Measurements from ENCODE around the gene COL4A1. TPM values are rescaled to one million over a fixed set of nuclear protein-coding genes. Genes with fewer than 3 reads are reported as not detected.

The COL4A1 gene
- polyA plus RNA-seq, 6 donors from 2014 or later, result not detected

DNA sequence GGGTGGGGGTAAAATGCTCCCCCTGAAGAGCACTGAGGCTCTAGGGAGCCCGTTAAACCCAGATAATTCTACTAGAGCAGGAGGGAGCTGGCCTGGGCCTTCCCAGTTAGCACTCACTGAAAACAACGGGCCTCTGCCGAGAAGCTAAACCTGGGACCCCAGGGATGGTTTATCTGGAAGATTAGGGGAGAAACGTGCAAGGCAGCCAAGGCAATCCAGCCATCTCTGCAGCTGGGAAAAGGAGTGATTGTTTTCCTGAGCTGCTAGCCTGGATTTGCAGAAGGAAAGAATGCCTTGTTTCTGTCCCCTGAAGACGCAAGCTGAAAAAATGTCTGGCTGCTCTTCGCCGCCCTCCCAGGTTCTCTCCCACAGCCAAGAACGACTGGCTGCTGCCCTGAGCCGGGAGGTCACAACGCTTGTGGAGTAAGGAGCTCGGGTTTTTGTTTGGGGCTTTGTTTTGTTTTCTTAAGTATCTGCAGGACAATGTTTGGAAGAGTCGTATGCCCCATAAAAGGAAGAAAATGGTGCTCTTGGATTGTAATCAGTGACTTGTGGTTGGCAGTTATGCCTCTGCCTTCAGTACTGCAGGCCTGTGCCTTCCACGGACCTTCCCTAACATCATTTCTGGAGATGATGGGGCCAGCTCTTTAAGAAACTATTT lies 31.6 kb upstream of the COL4A1 start:
- DNase-seq, result no peak
- Mint-ChIP-seq H3K9me3 (peaks cover 0 to 20% (median 4%) of the 10 kb centered on the region in 7 donors), H3K27me3 (peaks cover 14 to 49% (median 35%) of the 10 kb centered on the region in 3 donors), H3K27ac (no peak overlapping the region), H3K36me3 (peaks cover 7 to 8% of the 10 kb centered on the region in 2 donors), H3K4me1 (peaks cover 17 to 25% (median 19%) of the 10 kb centered on the region in 3 donors), H3K4me3 (peak overlapping the region in 3 of 8 donors; percentile 19 to 54 (median 49))
- no peak for ATAC-seq (ENCODE audit: low read depth in 2 of 2)

DNA sequence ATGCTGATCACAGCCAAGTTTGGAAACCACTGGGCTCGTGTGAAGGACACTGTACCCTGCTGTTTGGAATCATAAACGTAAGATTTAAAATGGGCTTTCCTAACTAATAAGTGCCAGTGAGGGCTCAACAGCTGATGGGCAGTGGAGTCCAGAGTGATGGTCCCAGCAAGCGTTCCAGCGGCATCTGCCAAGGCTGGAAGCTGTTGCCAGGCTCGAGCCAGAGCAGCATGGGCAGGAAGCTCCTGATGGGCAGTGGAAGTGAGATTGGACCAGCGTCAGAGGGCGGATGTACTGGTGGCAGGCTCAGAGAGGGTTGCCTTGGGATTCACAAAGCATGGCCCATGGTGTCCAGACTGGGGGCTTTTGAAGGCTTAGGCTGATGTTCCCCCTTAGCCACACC lies 30.3 kb upstream of the COL4A1 start:
- peak overlapping the region in 1 of 6 donors; percentile 62 for H3K27ac Mint-ChIP-seq

DNA sequence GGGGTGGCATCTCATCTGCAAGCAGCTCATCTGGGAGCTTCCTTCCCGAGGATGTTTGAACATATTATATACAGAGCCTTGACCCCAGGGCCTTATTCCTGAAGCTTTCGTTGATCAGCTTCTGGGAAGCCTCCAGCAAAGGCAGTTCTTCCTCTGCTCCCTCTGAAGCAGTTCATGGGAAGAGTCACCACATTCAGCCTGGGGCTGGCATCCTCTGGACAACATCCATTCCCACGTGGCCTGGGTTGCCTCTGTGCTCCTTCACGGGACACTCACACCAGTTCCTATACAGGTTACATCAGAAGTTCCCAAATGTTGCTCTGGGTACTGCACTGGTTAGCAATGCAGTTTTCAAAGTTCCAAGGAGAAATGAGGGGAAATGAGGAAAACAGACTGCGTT lies 29.7 kb upstream of the COL4A1 start:
- Mint-ChIP-seq H3K27ac (no peak overlapping the region), H3K4me3 (no peak overlapping the region), H3K36me3 (peaks cover 7 to 8% of the 10 kb centered on the region in 2 donors), H3K4me1 (peaks cover 15 to 22% (median 18%) of the 10 kb centered on the region in 3 donors), H3K27me3 (peaks cover 25 to 53% (median 50%) of the 10 kb centered on the region in 3 donors), H3K9me3 (peaks cover 0 to 17% (median 4%) of the 10 kb centered on the region in 7 donors)
- DNase-seq (no peak), ATAC-seq (ENCODE audit: low read depth in 2 of 2) (no peak)

More for the DNA sequence above, 30.3 kb upstream of the COL4A1 start:
- H3K9me3 Mint-ChIP-seq, result peaks cover 0 to 20% (median 4%) of the 10 kb centered on the region in 7 donors
- peaks cover 7 to 8% of the 10 kb centered on the region in 2 donors for H3K36me3 Mint-ChIP-seq
- DNase-seq (no peak), ATAC-seq (ENCODE audit: low read depth in 2 of 2) (no peak)
- H3K4me1 Mint-ChIP-seq, result peaks cover 17 to 25% (median 19%) of the 10 kb centered on the region in 3 donors
- H3K27me3 Mint-ChIP-seq, result peaks cover 24 to 51% (median 44%) of the 10 kb centered on the region in 3 donors
- H3K4me3 Mint-ChIP-seq, result no peak overlapping the region

DNA sequence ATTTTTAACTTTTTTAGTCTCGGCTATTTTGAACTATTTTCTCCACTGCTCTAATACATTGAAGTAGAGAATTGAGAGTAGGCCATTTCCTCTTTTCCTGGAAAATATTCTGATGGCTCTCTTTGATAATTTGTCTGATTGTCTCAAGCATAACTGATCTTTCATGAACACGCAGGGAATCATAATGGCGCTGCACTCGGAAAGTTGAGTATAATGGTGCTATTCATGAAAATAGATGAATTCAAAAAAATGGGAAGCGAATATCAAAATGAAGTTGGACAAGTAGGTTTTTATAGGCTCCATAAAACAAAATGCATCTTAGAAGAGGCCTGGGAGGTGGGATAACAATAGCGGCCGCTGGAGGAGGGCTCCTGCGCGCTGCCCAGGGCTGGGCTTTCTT lies 29.2 kb upstream of the COL4A1 start:
- H3K27me3 Mint-ChIP-seq, result peaks cover 25 to 59% (median 53%) of the 10 kb centered on the region in 3 donors
- H3K4me3 Mint-ChIP-seq, result no peak overlapping the region
- H3K27ac Mint-ChIP-seq, result no peak overlapping the region
- DNase-seq (no peak), ATAC-seq (ENCODE audit: low read depth in 2 of 2) (no peak)
- H3K36me3 Mint-ChIP-seq, result peaks cover 7 to 8% of the 10 kb centered on the region in 2 donors
- H3K9me3 Mint-ChIP-seq, result peaks cover 0 to 15% (median 4%) of the 10 kb centered on the region in 7 donors
- peaks cover 10 to 16% (median 12%) of the 10 kb centered on the region in 3 donors for H3K4me1 Mint-ChIP-seq

DNA sequence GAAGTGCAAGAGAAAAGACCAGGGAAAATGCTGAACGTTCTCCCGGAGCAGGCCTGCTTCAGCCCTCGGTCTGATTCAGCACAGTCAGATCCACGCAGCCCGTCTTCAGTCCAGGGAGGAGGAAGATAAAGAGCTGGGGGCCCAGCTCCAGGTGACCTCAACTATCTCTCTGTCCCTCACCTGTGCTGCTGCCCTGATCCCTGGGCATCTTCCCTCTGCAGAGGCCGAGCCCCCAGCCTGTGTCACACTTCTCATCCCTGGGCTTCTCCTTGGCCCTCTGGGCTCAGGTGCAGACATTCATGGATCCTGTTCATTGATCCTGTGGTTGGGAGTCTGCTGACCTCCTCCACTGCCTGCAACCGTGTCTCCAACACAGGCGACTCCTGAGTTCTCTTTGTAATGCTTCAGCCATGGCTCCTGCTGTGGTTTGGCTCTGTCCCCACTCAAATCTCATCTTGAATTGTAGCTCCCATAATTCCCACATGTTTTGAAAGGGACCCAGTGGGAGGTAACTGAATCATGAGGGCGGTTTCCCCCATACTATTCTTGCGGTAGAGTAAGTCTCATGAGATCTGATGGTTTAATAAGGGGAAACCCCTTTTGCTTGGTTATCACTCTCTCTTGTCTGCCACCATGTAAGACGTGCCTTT lies 28.0 kb upstream of the COL4A1 start:
- ATAC-seq (ENCODE audit: low read depth in 2 of 2) (no peak), DNase-seq (no peak)
- Mint-ChIP-seq H3K27me3 (peaks cover 25 to 58% (median 48%) of the 10 kb centered on the region in 3 donors), H3K36me3 (peaks cover 7 to 8% of the 10 kb centered on the region in 2 donors), H3K4me1 (peaks cover 0 to 5% (median under 1%) of the 10 kb centered on the region in 3 donors), H3K9me3 (peaks cover 0 to 15% (median 4%) of the 10 kb centered on the region in 7 donors), H3K4me3 (no peak overlapping the region), H3K27ac (peak overlapping the region in 1 of 6 donors; percentile 37)

DNA sequence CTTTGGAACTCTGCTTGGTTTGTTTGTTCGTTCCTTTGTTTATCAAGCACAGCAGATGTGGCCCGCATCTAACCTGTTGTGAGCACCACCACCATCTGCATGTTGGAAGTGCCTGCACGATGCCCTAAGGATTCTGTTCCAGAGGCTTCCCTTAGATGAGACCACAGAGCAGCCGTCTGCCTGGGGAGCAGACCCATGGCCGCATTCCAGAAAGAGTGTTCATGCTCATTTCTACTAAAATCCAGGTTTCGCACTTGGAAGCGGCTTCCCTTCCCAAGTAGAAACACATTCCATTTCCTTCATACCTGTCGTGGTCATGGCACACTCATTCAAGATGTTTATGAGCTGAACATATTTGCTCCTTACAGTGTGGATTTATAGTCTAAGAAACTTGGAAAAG lies 27.3 kb upstream of the COL4A1 start:
- H3K27me3 Mint-ChIP-seq, result peaks cover 25 to 56% (median 54%) of the 10 kb centered on the region in 3 donors
- ATAC-seq (ENCODE audit: low read depth in 2 of 2) (no peak), DNase-seq (no peak)
- H3K27ac Mint-ChIP-seq, result no peak overlapping the region
- no peak overlapping the region for H3K4me3 Mint-ChIP-seq
- peaks cover 0 to 2% (median 0%) of the 10 kb centered on the region in 3 donors for H3K4me1 Mint-ChIP-seq
- H3K9me3 Mint-ChIP-seq, result peaks cover 0 to 15% (median 4%) of the 10 kb centered on the region in 7 donors
- peaks cover 7 to 8% of the 10 kb centered on the region in 2 donors for H3K36me3 Mint-ChIP-seq

DNA sequence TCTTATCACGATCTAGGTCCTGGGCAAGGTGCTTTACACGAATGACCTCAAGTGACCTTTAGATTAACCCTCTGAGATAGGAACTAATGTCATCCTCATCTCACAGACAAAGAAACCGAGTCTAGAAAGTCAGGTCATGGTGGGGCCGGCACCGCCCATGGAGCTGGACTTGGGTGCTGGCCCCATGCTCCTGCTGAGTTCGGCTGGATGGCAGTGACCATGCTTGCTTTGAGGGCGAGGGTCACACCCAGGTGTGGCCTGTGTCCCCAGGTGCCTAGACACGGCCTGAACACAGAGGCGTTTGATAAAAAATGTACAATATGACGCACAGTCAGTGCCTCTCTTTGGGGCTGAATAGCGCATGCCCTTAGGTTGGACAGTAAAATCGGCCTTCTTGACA lies 26.9 kb upstream of the COL4A1 start:
- H3K27me3 Mint-ChIP-seq, result peaks cover 23 to 55% (median 55%) of the 10 kb centered on the region in 3 donors
- ATAC-seq (ENCODE audit: low read depth in 2 of 2), result no peak

DNA sequence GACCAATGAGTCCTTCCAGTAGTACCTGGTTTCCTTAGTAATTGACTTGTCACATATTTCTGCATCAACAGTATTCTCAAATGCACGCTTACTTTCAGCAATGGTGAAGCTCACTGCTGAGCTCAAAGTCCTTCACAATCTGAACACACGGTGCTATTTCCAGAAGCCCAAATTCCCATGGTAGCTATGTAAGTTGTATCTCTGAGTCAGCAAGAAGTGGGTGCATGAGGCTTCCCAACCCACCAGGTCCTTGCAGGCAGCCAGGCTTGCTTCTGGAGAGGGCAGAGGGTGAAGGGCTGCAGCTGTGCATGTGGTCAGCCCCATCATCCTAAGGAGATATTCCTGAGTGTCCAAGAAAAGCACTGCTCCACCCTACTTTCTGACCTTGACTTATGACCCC lies 25.8 kb upstream of the COL4A1 start:
- Mint-ChIP-seq H3K9me3 (peaks cover 0 to 15% (median 4%) of the 10 kb centered on the region in 7 donors), H3K4me1 (no peaks in the 10 kb centered on the region), H3K4me3 (no peak overlapping the region), H3K27me3 (peaks cover 21 to 52% (median 48%) of the 10 kb centered on the region in 3 donors), H3K27ac (no peak overlapping the region), H3K36me3 (peaks cover 7 to 8% of the 10 kb centered on the region in 2 donors)
- DNase-seq (no peak), ATAC-seq (ENCODE audit: low read depth in 2 of 2) (no peak)

More for the DNA sequence above, 26.9 kb upstream of the COL4A1 start:
- Mint-ChIP-seq H3K27ac (no peak overlapping the region), H3K9me3 (peaks cover 0 to 15% (median 4%) of the 10 kb centered on the region in 7 donors), H3K36me3 (peaks cover 7 to 8% of the 10 kb centered on the region in 2 donors), H3K4me3 (no peak overlapping the region), H3K4me1 (peaks cover 0 to under 1% (median 0%) of the 10 kb centered on the region in 3 donors)
- DNase-seq, result no peak

DNA sequence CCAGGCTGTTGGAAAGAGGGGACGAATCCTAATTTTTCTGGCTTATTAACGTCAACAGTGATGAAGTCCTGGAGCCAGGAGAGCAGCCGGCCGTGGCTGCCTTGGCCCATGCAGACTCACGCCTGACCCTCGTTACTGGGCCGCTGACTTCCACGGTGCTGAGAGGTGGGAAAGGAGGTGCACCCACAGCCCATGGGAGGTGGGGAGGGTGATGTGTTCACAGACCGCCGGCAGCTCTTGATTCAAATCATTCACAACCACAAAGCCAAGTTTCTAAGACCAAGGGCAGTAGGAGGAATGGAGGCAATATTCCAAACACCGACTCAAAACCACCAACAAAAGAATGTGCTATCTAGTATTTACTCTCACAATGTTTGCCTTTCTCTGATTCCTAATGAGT lies 24.4 kb upstream of the COL4A1 start:
- H3K36me3 Mint-ChIP-seq, result peaks cover 7 to 8% of the 10 kb centered on the region in 2 donors
- peaks cover 30 to 64% (median 59%) of the 10 kb centered on the region in 3 donors for H3K27me3 Mint-ChIP-seq
- H3K4me3 Mint-ChIP-seq, result no peak overlapping the region
- ATAC-seq (ENCODE audit: low read depth in 2 of 2), result no peak
- H3K4me1 Mint-ChIP-seq, result peaks cover 0 to under 1% (median 0%) of the 10 kb centered on the region in 3 donors
- H3K27ac Mint-ChIP-seq, result no peak overlapping the region
- no peak for DNase-seq
- peaks cover 0 to 15% (median 4%) of the 10 kb centered on the region in 7 donors for H3K9me3 Mint-ChIP-seq

DNA sequence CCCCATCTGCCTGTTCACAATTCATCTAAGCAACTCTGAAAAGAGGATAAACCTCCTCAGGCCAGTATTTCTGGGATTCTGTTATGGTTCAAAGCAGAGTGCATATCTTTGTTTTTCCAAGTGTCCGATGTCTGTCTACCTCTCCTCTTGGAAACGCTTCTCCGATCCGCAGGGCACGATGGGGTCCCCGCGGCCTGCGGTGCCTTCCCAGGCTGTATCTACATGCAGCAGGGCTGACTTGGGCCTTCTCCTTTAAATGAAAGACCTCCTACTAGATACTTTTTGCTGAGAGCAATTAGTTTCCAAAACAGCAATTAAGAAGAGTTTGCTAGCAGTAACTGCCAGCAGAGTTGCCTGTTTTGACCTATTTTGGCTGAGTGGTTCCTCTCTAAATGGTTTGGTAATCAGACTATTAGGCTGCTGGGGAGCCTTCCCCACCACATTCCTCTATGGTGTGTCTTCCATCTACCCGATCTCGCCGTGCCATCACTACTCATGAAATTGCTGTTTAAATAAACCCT lies 23.6 kb upstream of the COL4A1 start:
- Mint-ChIP-seq H3K27me3 (peaks cover 29 to 64% (median 59%) of the 10 kb centered on the region in 3 donors), H3K27ac (no peak overlapping the region), H3K4me3 (no peak overlapping the region), H3K4me1 (peaks cover 0 to 3% (median 0%) of the 10 kb centered on the region in 3 donors), H3K36me3 (peaks cover 4 to 7% of the 10 kb centered on the region in 2 donors), H3K9me3 (peaks cover 0 to 9% (median 4%) of the 10 kb centered on the region in 7 donors)
- DNase-seq (no peak), ATAC-seq (ENCODE audit: low read depth in 2 of 2) (no peak)

DNA sequence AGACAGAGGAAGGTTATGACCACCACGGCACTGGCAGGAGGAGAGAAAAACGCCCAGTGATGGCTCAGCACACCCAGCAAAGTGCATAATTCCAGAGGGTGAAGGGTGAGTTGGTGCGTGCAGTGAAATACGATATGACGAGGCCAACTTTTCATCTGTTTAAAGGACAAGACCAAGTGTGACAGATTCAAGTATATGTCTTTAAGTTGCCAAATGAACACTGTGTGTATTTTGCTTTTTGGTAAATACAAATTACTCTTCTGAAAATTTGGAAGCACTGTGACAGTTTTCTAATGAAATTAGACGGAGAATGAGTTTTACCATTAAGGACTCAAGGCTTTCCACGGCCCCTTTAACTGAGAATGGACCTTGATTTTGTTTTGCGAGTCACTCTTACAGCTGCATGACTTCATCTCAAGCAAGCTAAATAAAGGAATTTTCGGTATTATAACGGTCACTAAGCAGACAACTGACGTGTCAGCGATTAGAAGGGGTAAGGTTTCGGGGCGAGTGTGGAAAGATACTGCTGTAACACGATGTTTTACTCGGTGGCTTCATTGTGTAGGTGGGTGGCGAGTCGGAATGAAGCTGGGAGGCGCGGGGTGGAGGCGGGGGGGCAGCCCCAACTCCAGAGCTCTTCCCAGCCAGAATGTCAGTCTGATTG lies 23.0 kb upstream of the COL4A1 start:
- Mint-ChIP-seq H3K4me3 (no peak overlapping the region), H3K27ac (no peak overlapping the region), H3K9me3 (peaks cover 0 to 6% (median under 1%) of the 10 kb centered on the region in 7 donors), H3K4me1 (peaks cover 0 to 3% (median 0%) of the 10 kb centered on the region in 3 donors), H3K36me3 (peaks cover under 1 to 2% of the 10 kb centered on the region in 2 donors), H3K27me3 (peaks cover 34 to 64% (median 60%) of the 10 kb centered on the region in 3 donors)
- ATAC-seq (ENCODE audit: low read depth in 2 of 2) (no peak), DNase-seq (no peak)

DNA sequence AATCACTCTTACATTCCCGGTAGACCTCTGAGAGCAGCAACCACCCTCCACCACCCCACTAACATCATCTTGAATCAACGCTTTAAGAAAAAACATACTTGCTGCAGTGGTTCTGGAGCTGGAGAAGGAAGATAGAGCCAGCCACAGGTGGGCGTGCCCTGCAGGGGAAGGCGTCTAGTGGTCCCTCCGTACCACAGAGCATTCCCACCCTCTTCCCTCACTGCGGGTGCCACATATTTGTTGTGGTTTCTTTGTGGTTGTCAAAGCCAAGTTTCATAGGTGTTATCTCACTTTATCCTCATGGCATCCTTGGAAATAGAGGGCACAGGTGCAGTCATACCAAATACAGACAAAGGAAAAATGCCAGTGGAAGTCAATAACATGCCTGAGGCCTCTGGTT lies 22.3 kb upstream of the COL4A1 start:
- no peak for DNase-seq
- Mint-ChIP-seq H3K9me3 (no peaks in the 10 kb centered on the region), H3K27me3 (peaks cover 28 to 64% (median 63%) of the 10 kb centered on the region in 3 donors), H3K4me1 (peaks cover 0 to 3% (median 0%) of the 10 kb centered on the region in 3 donors), H3K27ac (no peak overlapping the region), H3K4me3 (no peak overlapping the region), H3K36me3 (no peaks in the 10 kb centered on the region)
- ATAC-seq (ENCODE audit: low read depth in 2 of 2), result no peak

DNA sequence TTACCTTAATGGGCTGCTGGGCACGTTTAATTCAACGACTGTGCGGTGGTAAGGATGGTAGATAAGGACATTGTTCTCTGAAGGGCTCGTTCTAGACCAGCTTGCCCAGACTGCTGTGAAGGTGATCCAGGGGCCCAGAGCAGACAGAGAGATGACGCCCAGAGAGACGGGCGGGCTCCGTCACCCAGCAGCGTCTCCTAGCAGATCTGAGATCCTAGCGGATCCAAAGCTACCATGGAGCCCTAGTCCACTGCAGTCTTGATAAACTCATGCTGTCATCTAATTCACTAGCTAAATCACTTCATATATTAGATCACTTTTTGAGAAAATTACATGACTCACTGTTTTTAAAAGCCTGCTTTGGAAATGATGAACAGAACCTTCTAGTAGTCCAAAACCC lies 21.6 kb upstream of the COL4A1 start:
- Mint-ChIP-seq H3K9me3 (no peaks in the 10 kb centered on the region), H3K4me3 (no peak overlapping the region), H3K36me3 (no peaks in the 10 kb centered on the region), H3K27ac (no peak overlapping the region), H3K27me3 (peaks cover 33 to 67% (median 64%) of the 10 kb centered on the region in 3 donors), H3K4me1 (peaks cover 0 to 3% (median 0%) of the 10 kb centered on the region in 3 donors)
- DNase-seq (no peak), ATAC-seq (ENCODE audit: low read depth in 2 of 2) (no peak)

All from naive B cell (primary cell).